Thoracic aorta (tissue), 2 donors: ENCODE measurements around the gene RGS19. TPM values are rescaled to one million over a fixed set of nuclear protein-coding genes. Genes with fewer than 3 reads are reported as not detected.

Source experiments
- ATAC-seq: fragments of 150-250 bp; one replicate; pipeline ENCODE4 v1.8.0; 2017; ENCODE audit warnings: low read depth; ENCODE audit not compliant: insufficient number of reproducible peaks, low FRiP score
- DNase-seq: peaks from one replicate; pipeline ENCODE4 v3.0.0-alpha.2; 2020; ENCODE audit warnings: low spot score
- H3K27ac ChIP-seq, 2 donors: fragments of 200-600 bp; sonication (generic); 1 replicate in 1 of 2; 2 replicates in 1 of 2; pipeline ENCODE4 v1.5.1; 2016; ENCODE audit warnings: mild to moderate bottlenecking in 2 of 2, moderate library complexity in 2 of 2
- H3K27me3 ChIP-seq: fragments of 200-600 bp; sonication (generic); replicated peaks from 2 replicates; pipeline ENCODE4 v1.6.0; 2016; ENCODE audit warnings: mild to moderate bottlenecking; ENCODE audit not compliant: insufficient read depth
- H3K36me3 ChIP-seq: fragments of 200-600 bp; sonication (generic); one replicate; pipeline ENCODE4 v1.5.1; 2016
- H3K4me1 ChIP-seq, 2 donors: fragments of 200-600 bp; sonication (generic); 1 replicate in 1 of 2; 2 replicates in 1 of 2; pipeline versions ENCODE4 v1.5.1 to v1.6.0; 2016; ENCODE audit warnings: low read depth in 2 of 2, mild to moderate bottlenecking in 1 of 2; ENCODE audit not compliant: control insufficient read depth in 1 of 2
- H3K4me3 ChIP-seq: fragments of 200-600 bp; sonication (generic); 2 replicates; pipeline ENCODE4 v1.5.1; 2016; ENCODE audit warnings: mild to moderate bottlenecking
- H3K9me3 ChIP-seq: fragments of 200-600 bp; sonication (generic); 2 replicates; pipeline ENCODE4 v1.5.1; 2016
- CTCF ChIP-seq: fragments of 200-600 bp; sonication (generic); IDR thresholded peaks from one replicate; pipeline ENCODE4 v1.5.1; 2019; ENCODE audit warnings: antibody characterized with exemption
- total RNA-seq, 2 donors: library from RNA; depleted of rRNA; stranded (reverse); fragments of >200 nt; gene quantifications; one replicate each; pipeline versions ENCODE4 v1.1.0 to v1.2.3, GENCODE V29; 2016

RGS19 gene
- total RNA-seq, 2 donors from 2014 or later: 20.6 to 41.2 TPM

GRCh38 chr20:64055893-64056638, 23.3 kb downstream of the RGS19 start:
- no peaks in the 10 kb centered on the region for H3K27me3 ChIP-seq
- ATAC-seq (no peak), DNase-seq (no peak)
- no peaks in the 10 kb centered on the region for H3K4me1 ChIP-seq
- no peak overlapping the region for H3K27ac ChIP-seq
- no peak overlapping the region for H3K4me3 ChIP-seq
- no peaks in the 10 kb centered on the region for H3K9me3 ChIP-seq
- no peak for TF ChIP-seq CTCF
- no peaks in the 10 kb centered on the region for H3K36me3 ChIP-seq

- H3K27ac ChIP-seq: peak overlapping the region in 1 of 2 donors; percentile 21
- H3K36me3 ChIP-seq: no peaks in the 10 kb centered on the region
- H3K4me3 ChIP-seq: no peak overlapping the region
- TF ChIP-seq CTCF: no peak
- DNase-seq (no peak), ATAC-seq (no peak)
- H3K9me3 ChIP-seq: no peaks in the 10 kb centered on the region
- H3K27me3 ChIP-seq: no peaks in the 10 kb centered on the region
- H3K4me1 ChIP-seq: no peaks in the 10 kb centered on the region
Measured at GRCh38 chr20:64055396-64055892, 23.9 kb downstream of the RGS19 start.

GRCh38 chr20:64053841-64054661, 25.3 kb downstream of the RGS19 start:
- Histone ChIP-seq H3K4me3 (no peak overlapping the region), H3K4me1 (peaks cover 0 to 5% of the 10 kb centered on the region in 2 donors), H3K36me3 (no peaks in the 10 kb centered on the region), H3K27ac (no peak overlapping the region), H3K9me3 (no peaks in the 10 kb centered on the region), H3K27me3 (no peaks in the 10 kb centered on the region)
- no peak for DNase-seq
- ATAC-seq: no peak
- TF ChIP-seq CTCF: no peak

GRCh38 chr20:64052987-64053840, 26.1 kb downstream of the RGS19 start:
- ATAC-seq (no peak), DNase-seq (no peak)
- no peaks in the 10 kb centered on the region for H3K36me3 ChIP-seq
- H3K27me3 ChIP-seq: no peaks in the 10 kb centered on the region
- TF ChIP-seq CTCF: no peak
- no peak overlapping the region for H3K4me3 ChIP-seq
- peaks cover 0 to 10% of the 10 kb centered on the region in 2 donors for H3K4me1 ChIP-seq
- no peaks in the 10 kb centered on the region for H3K9me3 ChIP-seq
- H3K27ac ChIP-seq: no peak overlapping the region
